Myocyte (in vitro differentiated cells): ENCODE results near the gene CGB8. TPM values are rescaled to one million over a fixed set of nuclear protein-coding genes. Genes with fewer than 3 reads are reported as not detected.
A peak's percentile ranks its signal among the peaks of the same experiment; 100 is the strongest.
"Not testable (repeated sequence)": the region's sequence is repeated elsewhere in the genome, so short reads cannot be mapped to it uniquely, and the experiment has no call there.

ENCODE experiments used
- DNase-seq: peaks from one replicate; pipeline ENCODE4 v3.0.0-alpha.2; 2012; ENCODE audit warnings: low read depth
- polyA plus RNA-seq: library from polyadenylated mRNA; unstranded; fragments of >200 nt; gene quantifications from one replicate; pipeline ENCODE4 v1.2.1, GENCODE V29; 2012; ENCODE audit warnings: missing spikeins
- total RNA-seq: library from RNA; depleted of rRNA; stranded (reverse); fragments of >200 nt; gene quantifications from 2 replicates; pipeline ENCODE4 v1.2.3, GENCODE V29; 2014

Gene CGB8
- total RNA-seq: not detected in 2 replicates
- 1.3 TPM for polyA plus RNA-seq

DNA sequence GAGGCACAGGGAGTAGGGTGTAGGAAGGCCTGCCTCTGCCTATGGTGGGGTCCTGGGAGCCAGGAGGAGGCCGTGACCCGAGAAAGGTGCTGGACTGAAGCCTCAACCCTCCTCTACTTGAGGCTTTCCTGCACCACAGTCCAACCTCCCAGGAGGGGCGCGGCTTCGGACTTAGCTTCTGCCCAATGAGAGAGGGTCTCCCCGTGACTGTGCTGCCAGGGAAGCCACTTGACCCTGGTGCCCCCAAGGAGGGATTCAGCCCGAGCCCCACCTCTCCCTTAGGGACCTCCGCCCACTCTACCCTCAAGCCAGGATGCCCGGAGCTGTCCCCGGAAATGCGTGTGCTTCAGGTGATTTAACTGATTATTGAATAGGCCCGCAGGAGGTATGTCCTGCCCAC is at the start of gene CGB8:
Gene CGB8, minus strand, starts transcription at position 101 of the 400 bp plus-strand sequence. CDS start 372 bp downstream, outside the sequence.
- not testable (repeated sequence) for DNase-seq

- DNase-seq: peak; percentile 79
Measured at GRCh38 chr19:49097453-49098288, 48.8 kb upstream of the CGB8 start.

DNA sequence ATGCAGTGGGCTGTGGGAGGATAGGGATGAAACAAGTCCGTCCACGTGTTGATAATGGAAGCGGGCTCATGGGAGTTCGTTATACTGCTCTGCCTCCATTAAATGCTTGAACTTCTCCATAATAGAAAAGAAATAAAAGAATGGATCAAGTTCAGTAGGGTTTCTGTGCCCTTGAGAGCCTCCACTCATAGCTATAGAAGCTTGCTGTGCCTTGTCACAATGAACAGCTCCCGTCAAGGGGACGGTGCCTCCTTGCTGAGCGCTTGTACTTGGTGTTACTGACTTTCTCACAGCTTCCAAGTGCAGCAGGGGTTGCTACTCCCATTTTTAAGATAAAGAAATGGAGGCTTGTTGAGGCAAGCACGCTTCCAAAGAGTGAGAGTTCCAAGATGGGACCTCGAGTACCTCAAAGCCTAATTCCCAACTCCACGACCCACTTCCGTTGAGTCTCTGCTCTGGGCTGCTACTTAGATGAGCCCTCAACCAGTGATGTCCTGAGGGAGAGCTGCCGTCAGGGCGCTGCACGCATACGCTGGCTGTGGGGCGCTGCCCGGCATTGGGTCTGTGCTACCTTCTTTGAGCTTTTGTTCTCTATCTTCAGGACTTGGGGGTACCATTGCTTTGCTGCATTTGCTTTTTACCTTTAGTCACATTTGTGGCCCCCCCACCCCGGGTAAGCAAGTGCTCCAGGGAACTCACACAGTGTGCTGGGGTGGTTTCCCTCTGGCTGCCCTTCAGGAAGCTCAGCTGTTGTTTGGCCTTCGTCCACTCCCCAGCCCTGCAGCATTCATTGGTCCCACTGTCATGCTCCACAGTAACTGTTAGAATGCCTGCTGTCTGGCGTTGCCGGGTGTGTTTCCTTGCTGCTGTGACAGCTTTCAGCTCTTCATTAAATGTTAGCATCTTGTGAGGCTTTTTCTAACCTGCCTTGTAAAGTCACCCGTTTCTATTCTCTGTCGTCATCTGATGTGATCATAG is 45.9 kb upstream of the CGB8 start:
- DNase-seq: peak; percentile 92

- no peak for DNase-seq
Measured at GRCh38 chr19:49092686-49093085, 43.8 kb upstream of the CGB8 start.

DNA sequence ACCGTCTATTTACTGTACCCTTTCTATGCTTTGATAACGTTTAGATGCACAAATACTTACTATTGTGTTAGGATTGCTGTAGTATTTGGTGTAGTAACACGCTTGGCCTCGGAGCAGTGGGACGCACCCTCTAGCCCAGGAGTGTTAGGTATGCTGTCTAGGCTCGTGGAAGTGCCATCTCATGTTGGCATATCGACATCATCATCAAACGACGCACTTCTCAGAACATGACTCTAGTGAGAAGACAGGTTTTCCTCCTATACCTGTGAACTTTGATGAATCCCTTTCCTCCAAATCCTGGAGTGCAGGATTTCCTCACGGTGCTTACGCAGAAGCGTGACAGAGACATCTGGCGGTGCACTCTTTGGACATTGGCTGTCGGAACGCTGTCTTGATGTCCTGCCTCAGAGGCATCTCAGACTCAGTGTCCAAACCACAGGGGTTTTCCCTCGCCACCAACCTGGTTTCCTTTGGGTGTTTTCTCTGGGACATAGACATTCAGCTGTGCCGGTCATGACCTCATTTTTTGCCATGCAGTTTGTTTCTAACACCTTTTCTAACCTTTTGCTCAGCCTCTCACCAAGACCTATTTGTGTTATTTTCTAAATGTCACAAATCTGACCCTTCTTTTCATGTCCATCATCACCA is 42.6 kb upstream of the CGB8 start:
- no peak for DNase-seq

DNA sequence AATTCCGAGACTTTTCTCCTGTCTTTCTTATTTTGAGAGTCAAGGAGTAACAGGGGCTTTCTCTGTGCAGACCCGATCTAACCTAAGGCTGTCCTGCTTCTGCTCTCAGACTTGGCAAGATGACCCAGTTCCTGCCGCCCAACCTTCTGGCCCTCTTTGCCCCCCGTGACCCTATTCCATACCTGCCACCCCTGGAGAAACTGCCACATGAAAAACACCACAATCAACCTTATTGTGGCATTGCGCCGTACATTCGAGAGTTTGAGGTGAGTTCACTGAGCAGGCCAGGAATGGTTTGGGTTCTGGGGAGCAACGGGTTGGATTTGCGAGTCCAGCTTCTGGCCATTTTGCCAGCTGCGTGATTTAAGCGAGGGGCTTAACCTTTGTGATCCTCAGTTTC is 37.4 kb upstream of the CGB8 start:
- no peak for DNase-seq

DNA sequence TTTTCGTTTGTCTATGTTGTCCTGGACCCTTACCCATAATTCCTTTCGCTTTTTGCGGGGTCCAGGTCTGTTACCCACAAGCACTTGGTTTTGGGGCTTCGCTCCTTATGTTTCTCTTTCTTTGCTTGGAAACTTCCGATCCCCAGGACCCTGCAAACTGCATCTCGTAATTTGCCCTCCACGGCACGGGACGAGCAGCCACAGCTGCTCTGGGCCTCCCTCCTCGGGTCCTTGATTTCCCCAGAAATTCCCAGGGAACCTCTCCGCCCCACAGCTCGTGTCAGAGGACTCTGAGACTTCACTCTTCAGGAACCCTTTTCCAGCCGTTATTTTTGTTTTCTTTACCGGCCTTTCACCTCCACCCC is 36.9 kb upstream of the CGB8 start:
- no peak for DNase-seq

DNA sequence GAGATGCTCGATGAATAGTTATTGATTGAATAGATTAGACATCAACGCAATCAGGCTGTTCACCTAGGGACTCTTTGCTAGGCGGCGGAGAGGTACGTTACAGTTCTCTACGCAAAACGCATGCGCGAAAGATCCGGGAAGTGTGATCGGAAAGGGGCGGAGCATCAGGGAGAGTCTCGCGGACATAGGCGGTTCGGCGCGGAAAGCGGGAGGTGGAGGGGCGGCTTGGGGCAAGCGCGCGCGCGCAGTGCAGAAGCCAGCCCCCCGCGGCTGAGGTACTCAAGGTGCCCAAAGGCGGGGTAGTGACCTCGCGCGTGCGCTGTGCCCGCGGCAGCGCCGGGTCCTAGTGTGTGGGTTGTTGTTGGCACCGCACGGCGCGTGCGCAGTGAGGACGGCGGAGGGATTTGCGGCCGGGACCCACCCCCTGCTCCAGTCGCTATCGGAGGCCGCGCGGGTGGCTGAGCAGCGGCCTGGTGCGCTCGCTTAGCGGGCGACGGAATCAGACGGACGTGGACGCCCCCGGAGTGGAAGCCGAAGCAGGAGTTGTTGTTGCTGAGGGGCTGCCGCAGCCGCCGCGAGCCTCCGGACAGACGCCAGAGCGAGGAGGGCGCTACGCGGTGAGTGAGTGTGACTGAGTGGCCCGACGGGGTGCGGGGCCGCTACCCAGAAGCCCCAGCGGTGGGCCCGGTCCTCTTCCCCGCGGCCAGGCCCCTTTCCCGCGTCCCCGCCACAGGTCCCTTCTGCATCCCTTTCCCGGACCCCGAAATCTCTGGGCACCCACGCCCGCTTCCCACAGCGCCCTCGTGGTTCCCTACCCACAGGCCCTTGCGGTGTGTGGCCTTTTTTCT is 36.3 kb upstream of the CGB8 start, which contains the start of gene SNRNP70:
Gene SNRNP70, plus strand, starts transcription at position 432 of the 848 bp plus-strand sequence. CDS start 964 bp downstream, outside the sequence.
- peak; percentile 99 for DNase-seq

DNA sequence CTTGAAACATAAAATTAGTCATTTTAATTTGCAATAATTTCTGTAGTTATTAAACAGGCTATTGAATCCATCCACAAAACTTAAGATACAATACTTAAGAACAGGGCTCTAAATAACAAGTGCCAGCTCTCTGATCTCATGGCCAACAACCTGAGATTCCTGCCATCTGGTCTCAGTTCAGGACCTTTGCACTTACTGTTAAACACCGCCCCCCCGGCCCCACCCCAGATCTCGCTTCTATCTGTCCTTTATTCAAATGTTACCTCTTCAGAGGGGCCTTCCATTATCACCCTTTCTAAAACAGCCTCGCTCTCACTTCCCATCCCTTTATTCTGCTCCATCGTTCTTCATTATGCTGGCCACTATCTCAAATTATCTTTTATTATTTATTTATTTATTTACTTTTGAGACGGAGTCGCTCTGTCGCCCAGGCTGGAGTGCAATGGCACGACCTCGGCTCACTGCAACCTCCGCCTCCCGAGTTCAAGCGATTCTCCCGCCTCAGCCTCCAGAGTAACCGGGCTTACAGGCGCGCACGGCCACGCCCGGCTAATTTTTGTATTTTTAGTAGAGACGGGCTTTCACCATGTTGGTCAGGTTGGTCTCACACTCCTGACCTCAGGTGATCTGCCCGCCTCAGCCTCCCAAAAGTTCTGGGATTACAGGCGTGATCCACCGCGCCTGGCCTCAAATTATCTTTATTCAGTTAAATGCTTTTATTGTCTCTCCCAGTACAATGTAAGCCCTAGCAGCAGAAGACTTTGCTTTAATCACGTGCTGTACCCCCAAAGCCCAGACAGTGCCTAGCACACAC is 35.5 kb upstream of the CGB8 start:
- DNase-seq: no peak

GRCh38 chr19:49081273-49081672 is 32.4 kb upstream of the CGB8 start:
- DNase-seq: no peak

DNA sequence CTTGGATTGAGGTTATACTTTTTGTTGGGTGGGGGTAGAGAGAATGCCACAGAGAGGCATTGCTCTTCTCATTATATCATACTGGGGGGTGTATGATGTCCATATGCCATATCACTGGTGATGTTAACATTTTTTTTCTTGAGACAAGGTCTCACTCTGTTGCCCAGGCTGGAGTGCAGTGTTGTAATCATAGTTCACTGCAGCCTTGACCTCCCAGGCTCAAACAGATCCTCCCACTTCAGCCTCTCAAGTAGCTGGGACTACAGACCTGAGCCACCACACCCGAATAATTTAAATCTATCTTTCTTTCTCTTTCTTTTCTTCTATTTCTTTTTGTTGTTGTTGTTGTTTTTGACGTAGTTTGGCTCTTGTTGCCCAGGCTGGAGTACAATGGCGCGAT is 31.5 kb upstream of the CGB8 start:
- no peak for DNase-seq

DNA sequence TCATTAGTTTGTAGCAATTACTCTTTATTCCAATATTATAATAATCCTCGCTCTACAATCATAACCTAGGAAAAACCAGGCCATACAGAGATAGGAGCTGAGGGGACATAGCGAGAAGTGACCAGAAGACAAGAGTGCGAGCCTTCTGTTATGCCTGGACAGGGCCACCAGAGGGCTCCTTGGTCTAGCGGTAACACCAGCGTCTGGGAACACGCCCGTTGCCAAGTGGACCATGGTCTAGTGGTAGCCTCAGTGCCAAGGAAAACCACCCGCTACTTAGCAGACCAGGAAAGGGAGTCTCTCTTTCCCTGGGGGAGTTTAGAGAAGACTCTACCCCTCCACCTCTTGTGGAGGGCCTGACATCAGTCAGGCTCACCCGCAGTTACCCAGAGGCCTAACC is 26.0 kb upstream of the CGB8 start:
- DNase-seq: peak; percentile 71

DNA sequence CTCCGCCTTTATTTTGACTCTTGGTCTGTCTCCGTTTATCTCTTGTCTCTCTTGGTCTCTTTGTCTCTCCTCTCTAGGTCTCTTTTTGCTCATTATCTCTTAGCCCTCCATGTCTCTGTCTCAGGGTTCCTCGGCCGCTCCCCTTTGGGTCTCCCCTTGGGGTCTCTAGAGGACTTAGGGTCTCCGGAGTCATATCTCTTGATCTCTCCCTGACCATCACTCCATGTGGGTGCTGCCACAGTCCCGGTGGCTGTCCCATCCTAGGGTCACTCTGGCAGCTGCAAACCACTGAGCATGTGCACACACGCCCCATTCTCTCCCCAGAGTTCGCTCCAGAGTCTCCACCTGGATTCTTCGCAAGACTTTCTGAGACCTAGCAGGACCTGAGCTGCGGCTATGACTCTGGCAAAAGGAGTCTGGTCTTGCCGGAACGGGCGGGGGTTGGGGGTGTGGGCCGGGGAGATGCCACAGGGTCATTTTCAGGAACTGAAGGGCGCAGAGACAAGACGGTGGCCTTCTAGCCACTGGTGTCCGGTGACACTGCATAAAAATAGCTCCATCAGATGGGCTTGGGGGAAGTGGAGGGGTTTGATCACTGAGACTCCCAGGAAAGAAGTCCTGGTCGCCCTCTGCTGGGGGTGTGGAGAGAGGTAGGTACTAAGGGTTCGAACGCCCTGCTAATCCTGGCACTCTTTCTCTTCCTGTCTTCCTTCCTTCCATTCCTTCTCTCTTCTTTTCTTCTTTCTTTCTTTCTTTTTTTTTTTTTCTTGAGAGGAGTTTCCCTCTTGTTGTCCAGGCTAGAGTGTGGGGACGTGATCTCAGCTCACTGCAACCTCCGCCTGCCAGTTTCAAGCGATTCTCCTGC is 24.8 kb upstream of the CGB8 start:
- peak; percentile 83 for DNase-seq

GRCh38 chr19:49071860-49072547 is 23.1 kb upstream of the CGB8 start:
- peak; percentile 3 for DNase-seq

GRCh38 chr19:49070416-49070815 is 21.5 kb upstream of the CGB8 start:
- DNase-seq: no peak

DNA sequence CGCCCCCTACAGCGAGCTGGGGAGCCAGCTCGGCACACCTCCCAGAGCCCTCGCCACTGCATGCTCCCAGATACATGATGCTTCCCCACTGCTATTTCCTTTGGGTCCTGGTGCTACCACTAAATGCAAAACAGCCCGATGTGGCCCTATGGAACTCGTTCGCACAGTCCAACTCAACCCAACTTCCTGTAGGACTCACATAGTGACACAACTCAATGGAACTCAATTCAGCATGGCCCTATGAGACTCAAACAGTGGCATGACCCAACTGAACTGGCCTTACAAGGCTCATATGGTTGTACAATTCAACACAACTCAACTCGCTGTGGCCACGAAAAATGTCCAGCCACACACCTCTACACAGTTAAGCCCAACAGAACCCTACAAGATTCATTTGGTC is 20.1 kb upstream of the CGB8 start:
- no peak for DNase-seq

DNA sequence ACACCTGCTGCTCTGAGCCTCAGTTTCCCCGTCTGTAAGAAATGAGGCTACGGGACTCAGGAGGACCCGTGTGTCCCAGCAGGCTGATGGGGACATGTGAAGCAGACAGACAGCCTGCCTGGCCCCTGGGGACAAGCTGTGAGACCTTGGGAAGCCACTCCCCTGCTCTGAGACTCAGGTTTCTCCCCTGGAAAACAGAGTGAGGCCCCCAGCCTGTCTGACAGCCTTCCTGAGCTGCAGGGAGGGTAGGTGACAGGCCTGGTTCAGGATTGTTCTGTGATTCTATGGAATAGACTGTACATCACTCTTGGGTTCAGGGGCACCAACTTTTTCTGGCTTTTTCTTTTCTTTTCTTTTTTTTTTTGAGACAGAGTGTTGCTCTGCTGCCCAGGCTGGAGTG is 18.6 kb upstream of the CGB8 start:
- peak; percentile 3 for DNase-seq
